HG03558 (cell line): ENCODE measurements around the gene MCCD1.
A peak's percentile ranks its signal among the peaks of the same experiment; 100 is the strongest.

Source experiments
- ATAC-seq: cut with Tn5 transposase; IDR thresholded peaks from one replicate; pipeline ENCODE4 v1.9.1; 2021; ENCODE audit warnings: moderate number of reproducible peaks; ENCODE audit not compliant: unreplicated experiment; ENCODE audit errors: extremely low read depth

The MCCD1 gene

DNA sequence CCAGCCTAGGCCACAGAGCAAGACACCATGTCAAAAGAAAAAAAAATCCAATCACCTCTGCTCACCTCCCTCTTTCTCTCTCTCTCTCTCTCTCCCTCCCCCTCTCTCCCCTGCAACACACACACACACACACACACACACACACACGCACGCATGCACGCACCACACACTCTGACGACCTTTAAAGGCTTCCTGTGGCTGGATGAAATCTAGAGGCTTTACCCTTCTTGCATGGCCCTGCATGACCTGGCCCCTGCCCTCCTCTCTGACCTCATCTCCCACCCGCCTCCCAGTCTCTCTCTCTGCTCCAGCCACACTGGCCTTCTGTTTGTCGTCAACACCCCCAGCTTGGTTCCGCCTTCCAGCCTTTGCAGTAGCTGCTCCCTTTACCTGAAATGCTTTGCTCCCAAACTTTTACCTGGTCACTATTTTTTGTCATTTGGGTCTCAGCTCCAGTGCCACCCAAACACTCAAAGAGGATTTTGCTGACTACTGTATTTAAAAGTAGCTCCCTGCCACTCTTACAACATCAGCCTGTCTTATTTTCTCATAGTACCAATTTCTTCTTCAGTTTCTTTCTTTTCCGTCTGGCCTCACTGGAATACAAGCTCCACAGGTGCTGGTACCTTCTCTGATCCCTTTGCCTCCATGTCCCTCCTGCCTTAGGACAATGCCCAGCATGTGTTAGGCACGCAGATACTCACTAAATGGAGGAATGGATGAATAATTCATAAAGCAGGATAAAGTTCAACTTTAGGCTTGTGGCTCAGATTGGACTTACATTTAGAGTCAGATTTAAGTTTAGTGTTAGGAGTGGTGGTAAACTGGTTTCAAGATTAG is 39.0 kb downstream of the MCCD1 start:
- ATAC-seq: no peak

DNA sequence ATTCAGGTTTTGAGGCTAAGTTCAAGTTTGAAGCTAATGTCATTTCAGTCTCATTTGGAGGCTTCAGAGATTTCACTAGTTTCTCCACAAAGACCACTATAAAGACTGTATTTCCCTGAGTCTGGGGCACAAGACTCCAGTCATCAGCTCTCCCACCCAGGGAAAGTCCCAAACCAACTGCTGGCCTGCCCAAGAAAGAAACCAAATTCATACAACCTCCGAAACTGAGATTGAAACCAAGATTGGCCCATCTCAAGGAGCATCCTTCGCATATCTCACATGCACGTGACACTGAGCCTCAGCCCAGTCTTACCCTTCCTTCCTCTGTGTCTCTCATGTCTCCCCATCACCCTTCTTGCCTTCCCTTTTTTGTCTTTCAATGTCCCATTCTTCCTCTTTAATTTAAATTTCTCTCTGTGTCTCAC is 39.8 kb downstream of the MCCD1 start:
- peak; percentile 68 for ATAC-seq

DNA sequence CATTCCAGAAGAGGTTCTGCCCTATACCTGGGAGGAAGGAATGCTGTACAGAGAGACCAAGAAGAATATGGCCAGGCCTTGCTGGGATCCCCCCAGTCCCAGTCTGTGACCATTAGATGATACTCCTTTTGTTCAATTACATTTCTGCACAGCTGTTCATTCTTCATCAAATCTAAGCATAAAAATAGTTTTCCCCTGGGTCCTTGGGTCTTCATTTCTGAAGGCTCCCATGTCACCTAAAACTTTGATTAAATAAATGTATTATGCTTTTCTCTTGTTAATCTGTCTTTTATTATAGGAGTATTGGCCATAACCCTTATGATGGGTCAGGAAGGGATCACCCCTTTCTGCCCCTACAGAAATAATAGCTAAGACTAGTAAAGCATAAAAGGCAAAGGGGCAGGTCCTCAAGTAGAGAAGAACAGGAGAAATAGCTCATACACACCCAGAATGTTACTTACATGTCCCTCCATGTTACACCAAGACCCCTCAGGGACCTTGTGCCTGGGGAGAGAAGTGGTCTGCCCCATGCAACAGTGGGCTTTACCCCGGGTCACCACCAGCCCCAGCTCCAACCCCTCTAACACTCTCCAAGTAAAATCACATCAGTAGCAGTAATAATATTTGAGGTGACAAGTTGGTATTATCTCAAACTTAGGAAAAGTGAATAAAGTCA is 41.2 kb downstream of the MCCD1 start:
- ATAC-seq: no peak

DNA sequence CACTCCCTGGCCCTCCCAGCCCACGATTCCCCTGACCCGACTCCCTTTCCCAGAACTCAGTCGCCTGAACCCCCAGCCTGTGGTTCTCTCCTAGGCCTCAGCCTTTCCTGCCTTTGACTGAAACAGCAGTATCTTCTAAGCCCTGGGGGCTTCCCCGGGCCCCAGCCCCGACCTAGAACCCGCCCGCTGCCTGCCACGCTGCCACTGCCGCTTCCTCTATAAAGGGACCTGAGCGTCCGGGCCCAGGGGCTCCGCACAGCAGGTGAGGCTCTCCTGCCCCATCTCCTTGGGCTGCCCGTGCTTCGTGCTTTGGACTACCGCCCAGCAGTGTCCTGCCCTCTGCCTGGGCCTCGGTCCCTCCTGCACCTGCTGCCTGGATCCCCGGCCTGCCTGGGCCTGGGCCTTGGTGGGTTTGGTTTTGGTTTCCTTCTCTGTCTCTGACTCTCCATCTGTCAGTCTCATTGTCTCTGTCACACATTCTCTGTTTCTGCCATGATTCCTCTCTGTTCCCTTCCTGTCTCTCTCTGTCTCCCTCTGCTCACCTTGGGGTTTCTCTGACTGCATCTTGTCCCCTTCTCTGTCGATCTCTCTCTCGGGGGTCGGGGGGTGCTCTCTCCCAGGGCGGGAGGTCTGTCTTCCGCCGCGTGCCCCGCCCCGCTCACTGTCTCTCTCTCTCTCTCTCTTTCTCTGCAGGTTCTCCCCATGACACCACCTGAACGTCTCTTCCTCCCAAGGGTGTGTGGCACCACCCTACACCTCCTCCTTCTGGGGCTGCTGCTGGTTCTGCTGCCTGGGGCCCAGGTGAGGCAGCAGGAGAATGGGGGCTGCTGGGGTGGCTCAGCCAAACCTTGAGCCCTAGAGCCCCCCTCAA is 43.5 kb downstream of the MCCD1 start, which contains the start of gene LTA:
Gene LTA (plus strand): TSS at position 249 of the 871 bp plus-strand sequence. CDS start 454 bp downstream, at position 703.
- ATAC-seq: no peak

DNA sequence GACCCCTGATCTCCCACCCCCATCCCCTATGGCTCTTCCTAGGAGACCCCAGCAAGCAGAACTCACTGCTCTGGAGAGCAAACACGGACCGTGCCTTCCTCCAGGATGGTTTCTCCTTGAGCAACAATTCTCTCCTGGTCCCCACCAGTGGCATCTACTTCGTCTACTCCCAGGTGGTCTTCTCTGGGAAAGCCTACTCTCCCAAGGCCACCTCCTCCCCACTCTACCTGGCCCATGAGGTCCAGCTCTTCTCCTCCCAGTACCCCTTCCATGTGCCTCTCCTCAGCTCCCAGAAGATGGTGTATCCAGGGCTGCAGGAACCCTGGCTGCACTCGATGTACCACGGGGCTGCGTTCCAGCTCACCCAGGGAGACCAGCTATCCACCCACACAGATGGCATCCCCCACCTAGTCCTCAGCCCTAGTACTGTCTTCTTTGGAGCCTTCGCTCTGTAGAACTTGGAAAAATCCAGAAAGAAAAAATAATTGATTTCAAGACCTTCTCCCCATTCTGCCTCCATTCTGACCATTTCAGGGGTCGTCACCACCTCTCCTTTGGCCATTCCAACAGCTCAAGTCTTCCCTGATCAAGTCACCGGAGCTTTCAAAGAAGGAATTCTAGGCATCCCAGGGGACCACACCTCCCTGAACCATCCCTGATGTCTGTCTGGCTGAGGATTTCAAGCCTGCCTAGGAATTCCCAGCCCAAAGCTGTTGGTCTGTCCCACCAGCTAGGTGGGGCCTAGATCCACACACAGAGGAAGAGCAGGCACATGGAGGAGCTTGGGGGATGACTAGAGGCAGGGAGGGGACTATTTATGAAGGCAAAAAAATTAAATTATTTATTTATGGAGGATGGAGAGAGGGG is 44.7 kb downstream of the MCCD1 start:
- no peak for ATAC-seq

DNA sequence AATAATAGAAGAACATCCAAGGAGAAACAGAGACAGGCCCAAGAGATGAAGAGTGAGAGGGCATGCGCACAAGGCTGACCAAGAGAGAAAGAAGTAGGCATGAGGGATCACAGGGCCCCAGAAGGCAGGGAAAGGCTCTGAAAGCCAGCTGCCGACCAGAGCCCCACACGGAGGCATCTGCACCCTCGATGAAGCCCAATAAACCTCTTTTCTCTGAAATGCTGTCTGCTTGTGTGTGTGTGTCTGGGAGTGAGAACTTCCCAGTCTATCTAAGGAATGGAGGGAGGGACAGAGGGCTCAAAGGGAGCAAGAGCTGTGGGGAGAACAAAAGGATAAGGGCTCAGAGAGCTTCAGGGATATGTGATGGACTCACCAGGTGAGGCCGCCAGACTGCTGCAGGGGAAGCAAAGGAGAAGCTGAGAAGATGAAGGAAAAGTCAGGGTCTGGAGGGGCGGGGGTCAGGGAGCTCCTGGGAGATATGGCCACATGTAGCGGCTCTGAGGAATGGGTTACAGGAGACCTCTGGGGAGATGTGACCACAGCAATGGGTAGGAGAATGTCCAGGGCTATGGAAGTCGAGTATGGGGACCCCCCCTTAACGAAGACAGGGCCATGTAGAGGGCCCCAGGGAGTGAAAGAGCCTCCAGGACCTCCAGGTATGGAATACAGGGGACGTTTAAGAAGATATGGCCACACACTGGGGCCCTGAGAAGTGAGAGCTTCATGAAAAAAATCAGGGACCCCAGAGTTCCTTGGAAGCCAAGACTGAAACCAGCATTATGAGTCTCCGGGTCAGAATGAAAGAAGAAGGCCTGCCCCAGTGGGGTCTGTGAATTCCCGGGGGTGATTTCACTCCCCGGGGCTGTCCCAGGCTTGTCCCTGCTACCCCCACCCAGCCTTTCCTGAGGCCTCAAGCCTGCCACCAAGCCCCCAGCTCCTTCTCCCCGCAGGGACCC is 45.6 kb downstream of the MCCD1 start:
- no peak for ATAC-seq

DNA sequence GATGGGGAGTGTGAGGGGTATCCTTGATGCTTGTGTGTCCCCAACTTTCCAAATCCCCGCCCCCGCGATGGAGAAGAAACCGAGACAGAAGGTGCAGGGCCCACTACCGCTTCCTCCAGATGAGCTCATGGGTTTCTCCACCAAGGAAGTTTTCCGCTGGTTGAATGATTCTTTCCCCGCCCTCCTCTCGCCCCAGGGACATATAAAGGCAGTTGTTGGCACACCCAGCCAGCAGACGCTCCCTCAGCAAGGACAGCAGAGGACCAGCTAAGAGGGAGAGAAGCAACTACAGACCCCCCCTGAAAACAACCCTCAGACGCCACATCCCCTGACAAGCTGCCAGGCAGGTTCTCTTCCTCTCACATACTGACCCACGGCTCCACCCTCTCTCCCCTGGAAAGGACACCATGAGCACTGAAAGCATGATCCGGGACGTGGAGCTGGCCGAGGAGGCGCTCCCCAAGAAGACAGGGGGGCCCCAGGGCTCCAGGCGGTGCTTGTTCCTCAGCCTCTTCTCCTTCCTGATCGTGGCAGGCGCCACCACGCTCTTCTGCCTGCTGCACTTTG is 46.7 kb downstream of the MCCD1 start, which contains the start of gene TNF:
Gene TNF (plus strand): TSS at position 231 of the 567 bp plus-strand sequence. CDS start 177 bp downstream, at position 408.
- no peak for ATAC-seq

DNA sequence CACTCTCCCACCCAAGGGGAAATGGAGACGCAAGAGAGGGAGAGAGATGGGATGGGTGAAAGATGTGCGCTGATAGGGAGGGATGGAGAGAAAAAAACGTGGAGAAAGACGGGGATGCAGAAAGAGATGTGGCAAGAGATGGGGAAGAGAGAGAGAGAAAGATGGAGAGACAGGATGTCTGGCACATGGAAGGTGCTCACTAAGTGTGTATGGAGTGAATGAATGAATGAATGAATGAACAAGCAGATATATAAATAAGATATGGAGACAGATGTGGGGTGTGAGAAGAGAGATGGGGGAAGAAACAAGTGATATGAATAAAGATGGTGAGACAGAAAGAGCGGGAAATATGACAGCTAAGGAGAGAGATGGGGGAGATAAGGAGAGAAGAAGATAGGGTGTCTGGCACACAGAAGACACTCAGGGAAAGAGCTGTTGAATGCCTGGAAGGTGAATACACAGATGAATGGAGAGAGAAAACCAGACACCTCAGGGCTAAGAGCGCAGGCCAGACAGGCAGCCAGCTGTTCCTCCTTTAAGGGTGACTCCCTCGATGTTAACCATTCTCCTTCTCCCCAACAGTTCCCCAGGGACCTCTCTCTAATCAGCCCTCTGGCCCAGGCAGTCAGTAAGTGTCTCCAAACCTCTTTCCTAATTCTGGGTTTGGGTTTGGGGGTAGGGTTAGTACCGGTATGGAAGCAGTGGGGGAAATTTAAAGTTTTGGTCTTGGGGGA is 47.4 kb downstream of the MCCD1 start:
- ATAC-seq: no peak

DNA sequence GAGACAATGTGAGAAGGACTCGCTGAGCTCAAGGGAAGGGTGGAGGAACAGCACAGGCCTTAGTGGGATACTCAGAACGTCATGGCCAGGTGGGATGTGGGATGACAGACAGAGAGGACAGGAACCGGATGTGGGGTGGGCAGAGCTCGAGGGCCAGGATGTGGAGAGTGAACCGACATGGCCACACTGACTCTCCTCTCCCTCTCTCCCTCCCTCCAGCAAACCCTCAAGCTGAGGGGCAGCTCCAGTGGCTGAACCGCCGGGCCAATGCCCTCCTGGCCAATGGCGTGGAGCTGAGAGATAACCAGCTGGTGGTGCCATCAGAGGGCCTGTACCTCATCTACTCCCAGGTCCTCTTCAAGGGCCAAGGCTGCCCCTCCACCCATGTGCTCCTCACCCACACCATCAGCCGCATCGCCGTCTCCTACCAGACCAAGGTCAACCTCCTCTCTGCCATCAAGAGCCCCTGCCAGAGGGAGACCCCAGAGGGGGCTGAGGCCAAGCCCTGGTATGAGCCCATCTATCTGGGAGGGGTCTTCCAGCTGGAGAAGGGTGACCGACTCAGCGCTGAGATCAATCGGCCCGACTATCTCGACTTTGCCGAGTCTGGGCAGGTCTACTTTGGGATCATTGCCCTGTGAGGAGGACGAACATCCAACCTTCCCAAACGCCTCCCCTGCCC is 48.3 kb downstream of the MCCD1 start:
- ATAC-seq: no peak

DNA sequence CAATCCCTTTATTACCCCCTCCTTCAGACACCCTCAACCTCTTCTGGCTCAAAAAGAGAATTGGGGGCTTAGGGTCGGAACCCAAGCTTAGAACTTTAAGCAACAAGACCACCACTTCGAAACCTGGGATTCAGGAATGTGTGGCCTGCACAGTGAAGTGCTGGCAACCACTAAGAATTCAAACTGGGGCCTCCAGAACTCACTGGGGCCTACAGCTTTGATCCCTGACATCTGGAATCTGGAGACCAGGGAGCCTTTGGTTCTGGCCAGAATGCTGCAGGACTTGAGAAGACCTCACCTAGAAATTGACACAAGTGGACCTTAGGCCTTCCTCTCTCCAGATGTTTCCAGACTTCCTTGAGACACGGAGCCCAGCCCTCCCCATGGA is 48.8 kb downstream of the MCCD1 start:
- ATAC-seq: no peak

DNA sequence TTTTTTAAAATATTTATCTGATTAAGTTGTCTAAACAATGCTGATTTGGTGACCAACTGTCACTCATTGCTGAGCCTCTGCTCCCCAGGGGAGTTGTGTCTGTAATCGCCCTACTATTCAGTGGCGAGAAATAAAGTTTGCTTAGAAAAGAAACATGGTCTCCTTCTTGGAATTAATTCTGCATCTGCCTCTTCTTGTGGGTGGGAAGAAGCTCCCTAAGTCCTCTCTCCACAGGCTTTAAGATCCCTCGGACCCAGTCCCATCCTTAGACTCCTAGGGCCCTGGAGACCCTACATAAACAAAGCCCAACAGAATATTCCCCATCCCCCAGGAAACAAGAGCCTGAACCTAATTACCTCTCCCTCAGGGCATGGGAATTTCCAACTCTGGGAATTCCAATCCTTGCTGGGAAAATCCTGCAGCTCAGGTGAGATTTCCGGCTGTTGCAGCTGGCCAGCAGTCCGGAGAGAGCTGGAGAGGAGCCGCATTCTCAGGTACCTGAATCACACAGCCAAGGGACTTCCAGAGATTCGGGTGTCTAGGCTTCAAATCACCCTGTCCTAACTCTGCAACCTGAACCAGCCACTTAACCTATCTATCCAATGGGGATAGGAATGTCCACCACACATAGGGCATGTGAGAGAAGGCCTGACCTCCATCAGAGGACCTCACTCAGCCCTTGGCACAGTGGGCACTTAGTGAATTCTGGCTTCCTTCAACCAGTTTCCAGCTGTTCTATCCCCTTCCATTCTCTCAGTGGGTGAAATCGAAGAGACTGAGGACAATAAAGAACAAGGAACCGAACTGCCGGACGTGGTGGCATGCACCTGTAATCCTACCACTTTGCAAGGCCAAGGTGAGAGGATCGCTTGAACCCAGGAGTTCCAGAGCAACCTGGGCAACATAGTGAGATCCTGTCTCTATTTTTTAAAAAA is 49.7 kb downstream of the MCCD1 start:
- no peak for ATAC-seq

DNA sequence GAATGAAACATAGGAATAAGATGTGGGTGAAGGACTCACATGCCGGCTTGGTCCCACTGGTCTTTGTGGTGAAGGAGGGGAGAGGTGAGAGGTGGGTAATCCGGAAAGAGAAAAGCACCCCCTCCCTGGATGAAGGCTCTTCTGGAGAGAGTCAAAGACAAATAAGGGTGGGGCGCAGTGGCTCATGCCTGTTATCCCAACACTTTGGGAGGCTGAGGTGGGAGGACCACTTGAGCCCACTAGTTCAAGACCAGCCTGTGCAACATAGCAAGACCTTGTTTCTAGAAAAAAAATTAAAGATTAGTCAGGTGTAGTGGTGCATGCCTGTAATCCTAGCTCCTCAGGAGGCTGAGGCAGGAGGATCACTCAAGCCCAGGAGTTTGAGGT is 50.4 kb downstream of the MCCD1 start:
- no peak for ATAC-seq
